KMS-11 (cell line): ENCODE results near the gene ALPK3.

Experiments used
- H2AFZ ChIP-seq: fragments of 200-600 bp; sonication (generic); 2 replicates; pipeline ENCODE4 v1.6.1; 2016; ENCODE audit warnings: antibody characterized with exemption, mixed run types, low read depth
- H3K27ac ChIP-seq: fragments of 200-600 bp; sonication (generic); 2 replicates; pipeline ENCODE4 v1.6.1; 2016; ENCODE audit warnings: mild to moderate bottlenecking, mixed run types
- H3K27me3 ChIP-seq: fragments of 200-600 bp; sonication (generic); 2 replicates; pipeline ENCODE4 v1.6.1; 2017; ENCODE audit warnings: mild to moderate bottlenecking, low read depth, mixed run types, moderate library complexity; ENCODE audit not compliant: insufficient read depth
- H3K36me3 ChIP-seq: fragments of 200-600 bp; sonication (generic); 2 replicates; pipeline ENCODE4 v1.6.1; 2017; ENCODE audit warnings: mild to moderate bottlenecking, mixed run types; ENCODE audit not compliant: insufficient read depth
- H3K4me1 ChIP-seq: fragments of 200-600 bp; sonication (generic); 2 replicates; pipeline ENCODE4 v1.6.1; 2016; ENCODE audit warnings: mild to moderate bottlenecking, low read depth, mixed run types; ENCODE audit not compliant: poor library complexity, severe bottlenecking
- H3K4me2 ChIP-seq: fragments of 200-600 bp; sonication (generic); 2 replicates; pipeline ENCODE4 v1.7.0; 2016; ENCODE audit warnings: mild to moderate bottlenecking, mixed run types
- H3K4me3 ChIP-seq: fragments of 200-600 bp; sonication (generic); IDR thresholded peaks from 2 replicates; pipeline ENCODE4 v1.6.1; 2017; ENCODE audit warnings: low read depth, low read length, mixed read lengths; ENCODE audit not compliant: insufficient read depth
- H3K79me2 ChIP-seq: fragments of 200-600 bp; sonication (generic); 2 replicates; pipeline ENCODE4 v1.6.1; 2016; ENCODE audit warnings: low read depth, mixed run types; ENCODE audit not compliant: insufficient read depth
- H3K9ac ChIP-seq: fragments of 200-600 bp; sonication (generic); 2 replicates; pipeline ENCODE4 v1.6.1; 2016; ENCODE audit warnings: mild to moderate bottlenecking, mixed run types
- H4K20me1 ChIP-seq: fragments of 200-600 bp; sonication (generic); 2 replicates; pipeline ENCODE4 v1.6.1; 2016; ENCODE audit warnings: mild to moderate bottlenecking, mixed run types; ENCODE audit not compliant: insufficient read depth
- TF ChIP-seq, protein P1 (sequence below): fragments of 200-600 bp; sonication (generic); conservative IDR thresholded peaks from 2 replicates; pipeline ENCODE4 v1.6.1; 2017; ENCODE audit warnings: low read depth, mild to moderate bottlenecking, antibody characterized with exemption, low read length, moderate library complexity, mixed read lengths

The ALPK3 gene

GRCh38 chr15:84865074-84865569 lies 48.0 kb downstream of the ALPK3 start:
- Histone ChIP-seq H3K27ac (no peak overlapping the region), H3K4me3 (no peak overlapping the region), H3K4me1 (no peaks in the 10 kb centered on the region), H2AFZ (no peak overlapping the region), H3K9ac (no peak overlapping the region), H3K4me2 (no peak overlapping the region), H4K20me1 (no peaks in the 10 kb centered on the region), H3K79me2 (no peaks in the 10 kb centered on the region), H3K27me3 (no peaks in the 10 kb centered on the region), H3K36me3 (no peaks in the 10 kb centered on the region)
- TF ChIP-seq, protein P1, sequence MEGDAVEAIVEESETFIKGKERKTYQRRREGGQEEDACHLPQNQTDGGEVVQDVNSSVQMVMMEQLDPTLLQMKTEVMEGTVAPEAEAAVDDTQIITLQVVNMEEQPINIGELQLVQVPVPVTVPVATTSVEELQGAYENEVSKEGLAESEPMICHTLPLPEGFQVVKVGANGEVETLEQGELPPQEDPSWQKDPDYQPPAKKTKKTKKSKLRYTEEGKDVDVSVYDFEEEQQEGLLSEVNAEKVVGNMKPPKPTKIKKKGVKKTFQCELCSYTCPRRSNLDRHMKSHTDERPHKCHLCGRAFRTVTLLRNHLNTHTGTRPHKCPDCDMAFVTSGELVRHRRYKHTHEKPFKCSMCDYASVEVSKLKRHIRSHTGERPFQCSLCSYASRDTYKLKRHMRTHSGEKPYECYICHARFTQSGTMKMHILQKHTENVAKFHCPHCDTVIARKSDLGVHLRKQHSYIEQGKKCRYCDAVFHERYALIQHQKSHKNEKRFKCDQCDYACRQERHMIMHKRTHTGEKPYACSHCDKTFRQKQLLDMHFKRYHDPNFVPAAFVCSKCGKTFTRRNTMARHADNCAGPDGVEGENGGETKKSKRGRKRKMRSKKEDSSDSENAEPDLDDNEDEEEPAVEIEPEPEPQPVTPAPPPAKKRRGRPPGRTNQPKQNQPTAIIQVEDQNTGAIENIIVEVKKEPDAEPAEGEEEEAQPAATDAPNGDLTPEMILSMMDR: no peak

DNA sequence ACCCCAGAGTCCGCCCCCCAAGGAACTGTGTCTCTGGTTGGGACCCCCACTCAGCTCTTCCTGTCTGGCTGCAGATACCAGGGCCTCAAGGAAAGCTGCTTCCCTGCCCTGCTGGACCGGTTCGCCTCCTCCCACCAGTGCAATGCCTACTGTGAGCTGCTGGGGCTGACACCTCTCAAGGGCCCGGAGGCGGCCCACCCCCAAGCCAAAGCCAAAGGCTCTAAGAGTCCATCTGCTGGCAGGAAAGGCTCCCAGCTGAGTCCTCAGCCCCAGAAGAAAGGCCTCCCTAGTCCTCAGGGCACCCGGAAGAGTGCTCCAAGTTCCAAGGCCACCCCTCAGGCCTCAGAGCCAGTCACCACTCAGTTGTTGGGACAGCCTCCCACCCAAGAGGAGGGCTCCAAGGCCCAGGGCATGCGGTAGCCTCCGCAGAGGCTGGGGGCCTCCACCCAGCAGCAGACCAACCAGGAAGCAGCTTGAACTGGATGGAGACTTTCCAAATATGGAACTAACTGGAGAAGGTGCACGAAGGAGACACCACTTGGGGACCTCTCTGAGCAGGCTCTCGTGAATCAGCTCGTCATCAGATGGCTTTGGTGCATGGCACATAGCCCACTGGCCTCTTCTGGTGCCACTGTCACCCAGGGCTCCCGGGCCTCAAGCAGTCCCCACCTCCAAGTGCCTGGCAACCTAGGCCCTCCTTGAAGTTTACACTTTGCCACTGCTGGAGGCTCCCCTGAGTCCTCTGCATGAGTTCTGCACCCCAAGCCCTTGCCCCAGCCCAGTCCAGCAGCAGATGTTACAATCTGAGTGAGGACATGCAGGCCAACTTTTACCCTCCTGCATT lies 51.1 kb downstream of the ALPK3 start:
- Histone ChIP-seq H4K20me1 (no peaks in the 10 kb centered on the region), H3K4me3 (no peak overlapping the region), H3K27me3 (no peaks in the 10 kb centered on the region), H3K79me2 (no peaks in the 10 kb centered on the region), H3K27ac (no peak overlapping the region), H3K36me3 (no peaks in the 10 kb centered on the region), H3K4me2 (no peak overlapping the region), H2AFZ (no peak overlapping the region), H3K4me1 (no peaks in the 10 kb centered on the region), H3K9ac (no peak overlapping the region)
- TF ChIP-seq, protein P1: no peak

GRCh38 chr15:84869510-84869909 lies 52.4 kb downstream of the ALPK3 start:
- TF ChIP-seq, protein P1: no peak
- no peaks in the 10 kb centered on the region for H3K36me3 ChIP-seq
- H4K20me1 ChIP-seq: no peaks in the 10 kb centered on the region
- H3K27me3 ChIP-seq: no peaks in the 10 kb centered on the region
- no peak overlapping the region for H3K4me2 ChIP-seq
- no peaks in the 10 kb centered on the region for H3K4me1 ChIP-seq
- H2AFZ ChIP-seq: no peak overlapping the region
- H3K9ac ChIP-seq: no peak overlapping the region
- H3K4me3 ChIP-seq: no peak overlapping the region
- H3K27ac ChIP-seq: no peak overlapping the region
- H3K79me2 ChIP-seq: no peaks in the 10 kb centered on the region

- H3K27ac ChIP-seq: no peak overlapping the region
- H3K4me1 ChIP-seq: no peaks in the 10 kb centered on the region
- H3K4me3 ChIP-seq: no peak overlapping the region
- no peaks in the 10 kb centered on the region for H4K20me1 ChIP-seq
- H3K79me2 ChIP-seq: no peaks in the 10 kb centered on the region
- H3K36me3 ChIP-seq: no peaks in the 10 kb centered on the region
- no peak overlapping the region for H3K4me2 ChIP-seq
- TF ChIP-seq, protein P1: no peak
- no peak overlapping the region for H2AFZ ChIP-seq
- no peak overlapping the region for H3K9ac ChIP-seq
- no peaks in the 10 kb centered on the region for H3K27me3 ChIP-seq
Observed at GRCh38 chr15:84871428-84871985, 54.4 kb downstream of the ALPK3 start.
